Measurements from ENCODE around the gene MTARC2.
"Not testable (repeated sequence)": the region's sequence is repeated elsewhere in the genome, so short reads cannot be mapped to it uniquely, and the experiment has no call there.

The MTARC2 gene

DNA sequence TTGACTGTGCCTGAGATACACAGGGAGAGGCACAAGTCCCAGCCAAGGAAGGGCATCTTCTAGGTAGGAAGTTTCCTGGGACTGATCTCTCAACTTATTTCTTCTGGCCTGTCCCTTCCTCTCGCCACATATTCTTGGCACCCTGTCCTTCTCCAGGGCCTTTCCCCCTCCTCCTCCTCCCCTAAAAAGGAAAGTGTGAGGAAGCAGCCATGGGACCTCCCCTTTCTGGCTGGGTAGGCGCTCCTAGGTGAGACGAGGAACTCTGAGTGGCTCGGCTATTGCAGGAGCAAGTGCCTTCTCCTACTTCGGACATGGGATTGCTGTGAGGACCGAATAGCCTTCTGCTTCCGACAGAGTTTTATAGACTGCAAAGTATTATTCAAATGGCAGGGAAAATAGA is 15.5 kb upstream of the MTARC2 start:
- DNase-seq (ENCODE audit: low spot score), result no peak

DNA sequence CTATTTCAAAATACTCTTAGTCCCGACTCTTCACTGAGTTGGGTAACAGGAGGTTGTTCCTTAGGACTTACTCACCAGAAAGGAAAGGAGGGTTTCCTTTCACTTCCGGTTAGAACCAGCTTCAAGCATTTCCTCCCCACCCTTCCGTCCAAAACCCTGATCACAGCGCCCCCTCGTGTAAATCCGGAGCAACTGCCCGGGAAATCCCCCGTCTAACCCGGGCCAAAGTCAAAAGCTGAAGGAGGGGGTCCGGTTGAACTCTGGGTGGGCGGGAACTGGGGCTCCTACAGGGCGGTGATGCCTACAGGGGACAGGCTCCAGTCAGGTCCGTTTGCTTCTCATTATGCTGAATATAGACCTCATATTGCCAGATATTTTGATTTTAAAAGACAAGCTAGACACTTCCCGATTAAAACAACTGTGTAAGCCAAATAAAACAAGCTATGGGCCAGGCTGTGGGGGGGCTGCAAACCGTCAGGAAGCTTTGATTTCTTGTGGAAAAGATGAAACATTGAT is 15.0 kb upstream of the MTARC2 start:
- DNase-seq (ENCODE audit: low spot score), result peak; percentile 92

DNA sequence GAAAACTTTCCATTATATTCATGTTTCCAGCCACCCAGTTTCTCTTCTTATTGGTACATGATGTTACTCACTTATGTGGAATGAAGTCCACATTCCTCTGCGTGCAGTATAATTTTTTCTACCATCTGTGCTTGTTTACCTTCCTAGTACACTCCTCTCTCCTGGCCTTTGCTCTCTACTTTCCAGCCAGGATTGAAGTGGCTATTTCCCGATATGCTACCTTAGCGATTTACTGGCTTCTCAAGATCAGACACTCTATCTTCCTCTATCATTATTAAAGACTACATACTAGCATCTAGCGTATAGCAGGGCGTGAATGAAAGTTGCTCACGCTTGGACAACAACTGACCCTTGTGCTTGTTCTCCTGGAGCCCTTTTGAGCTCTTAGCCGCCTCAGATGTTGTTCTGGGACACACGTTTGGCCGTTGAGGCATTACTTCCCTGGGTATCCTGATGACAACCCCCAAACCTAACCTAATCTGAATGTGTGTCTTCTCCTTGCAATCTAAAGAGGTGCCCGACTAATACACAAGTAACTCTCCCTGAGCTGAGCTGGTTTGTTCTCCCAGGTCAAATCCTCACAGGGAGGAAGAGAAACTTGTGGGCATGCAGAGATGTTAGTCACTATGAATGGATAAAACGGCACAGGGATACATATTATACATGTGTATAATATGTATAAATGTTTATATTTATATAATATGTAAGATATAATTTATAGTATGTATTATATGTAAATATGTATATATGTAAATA is 13.4 kb upstream of the MTARC2 start:
- DNase-seq (ENCODE audit: low spot score), result no peak

DNA sequence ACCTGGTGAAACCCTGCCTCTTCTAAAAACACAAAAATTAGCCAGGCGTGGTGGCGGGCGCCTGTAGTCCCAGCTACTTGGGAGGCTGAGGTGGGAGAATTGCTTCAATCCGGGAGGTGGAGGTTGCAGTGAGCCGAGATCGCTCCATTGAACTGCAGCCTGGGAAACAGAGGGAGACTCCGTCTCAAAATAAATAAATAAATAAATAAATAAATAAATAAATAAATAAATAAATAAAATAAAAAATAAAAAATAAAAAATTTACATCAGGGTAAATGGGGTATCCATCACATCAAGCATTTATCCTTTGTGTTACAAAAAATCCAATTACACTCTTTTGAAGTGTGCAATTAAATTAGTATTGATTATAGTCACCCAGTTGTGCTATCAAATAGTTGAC is 11.8 kb upstream of the MTARC2 start:
- DNase-seq (ENCODE audit: low spot score), result not testable (repeated sequence)

DNA sequence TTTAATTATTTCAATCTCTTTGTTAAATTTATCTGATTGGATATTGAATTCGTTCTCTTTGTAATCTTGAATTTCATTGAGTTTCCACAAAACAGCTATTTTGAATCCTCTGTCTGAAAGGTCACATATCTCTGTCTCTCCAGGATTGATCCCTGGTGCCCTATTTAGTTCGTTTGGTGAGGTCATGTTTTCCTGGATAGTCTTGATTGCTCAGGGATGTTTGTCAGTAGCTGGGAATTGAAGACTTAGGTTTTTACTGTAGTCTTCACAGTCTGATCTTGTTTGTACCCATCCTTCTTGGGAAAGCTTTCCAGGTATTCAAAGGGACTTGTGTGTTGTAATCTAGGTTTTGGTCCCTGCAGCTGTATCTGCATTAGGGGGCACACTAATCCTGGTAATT is 6.8 kb upstream of the MTARC2 start:
- no peak for DNase-seq (ENCODE audit: low spot score)

DNA sequence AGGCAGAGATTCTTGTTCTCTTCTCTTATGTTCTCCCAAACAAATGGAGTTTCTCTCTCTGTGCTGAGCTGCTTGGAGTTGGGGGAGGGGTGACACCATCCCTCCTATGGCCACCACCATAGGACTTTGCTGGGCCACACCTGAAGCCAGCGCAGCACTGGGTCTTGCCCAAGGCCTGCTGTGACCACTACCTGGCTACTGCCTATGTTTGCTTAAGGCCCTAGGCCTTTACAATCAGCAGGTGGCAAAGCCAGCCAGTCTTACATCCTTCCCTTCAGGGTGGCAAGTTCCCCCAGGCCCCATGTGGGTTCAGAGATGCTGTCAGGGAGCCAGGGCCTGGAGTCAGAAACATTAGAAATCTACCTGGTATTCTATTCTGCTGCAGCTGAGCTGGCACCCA is 6.3 kb upstream of the MTARC2 start:
- no peak for DNase-seq (ENCODE audit: low spot score)

DNA sequence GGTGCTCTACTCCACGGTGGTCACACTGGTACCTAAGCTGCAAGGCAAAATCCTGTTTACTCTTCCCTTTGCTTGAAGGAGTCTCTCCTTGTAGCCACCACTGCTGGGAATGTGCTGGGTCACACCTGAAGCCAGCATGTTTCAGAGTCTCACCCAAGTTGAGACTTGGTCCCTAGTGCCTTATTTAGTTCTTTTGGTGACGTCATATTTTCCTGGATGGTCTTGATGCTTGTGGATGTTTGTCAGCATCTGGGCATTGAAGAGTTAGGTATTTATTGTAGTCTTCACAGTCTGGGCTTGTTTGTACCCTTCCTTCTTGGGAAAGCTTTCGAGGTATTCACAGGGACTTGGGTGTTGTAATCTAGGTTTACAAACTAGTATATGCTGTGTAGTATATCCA is 5.6 kb upstream of the MTARC2 start:
- DNase-seq (ENCODE audit: low spot score), result no peak

DNA sequence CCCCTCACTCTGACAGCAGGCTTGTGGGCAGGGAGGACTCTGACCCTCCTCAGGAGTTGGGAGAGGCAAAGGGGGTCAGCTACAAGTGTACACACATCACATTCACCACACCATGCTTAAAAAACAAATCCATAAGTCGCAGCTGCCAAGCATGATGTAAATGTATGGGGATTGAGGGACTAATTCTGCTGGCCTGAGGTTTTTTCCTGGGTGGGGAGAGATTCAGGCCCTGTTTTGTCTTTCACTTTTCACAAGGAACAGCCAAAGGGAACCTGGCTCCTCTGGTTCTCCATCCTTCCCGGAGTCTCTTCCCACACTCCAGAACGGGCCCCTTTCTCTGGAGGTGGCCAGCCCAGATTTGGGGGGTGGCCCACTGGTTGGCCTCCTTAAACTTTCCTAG is 1.3 kb upstream of the MTARC2 start:
- no peak for DNase-seq (ENCODE audit: low spot score)

DNA sequence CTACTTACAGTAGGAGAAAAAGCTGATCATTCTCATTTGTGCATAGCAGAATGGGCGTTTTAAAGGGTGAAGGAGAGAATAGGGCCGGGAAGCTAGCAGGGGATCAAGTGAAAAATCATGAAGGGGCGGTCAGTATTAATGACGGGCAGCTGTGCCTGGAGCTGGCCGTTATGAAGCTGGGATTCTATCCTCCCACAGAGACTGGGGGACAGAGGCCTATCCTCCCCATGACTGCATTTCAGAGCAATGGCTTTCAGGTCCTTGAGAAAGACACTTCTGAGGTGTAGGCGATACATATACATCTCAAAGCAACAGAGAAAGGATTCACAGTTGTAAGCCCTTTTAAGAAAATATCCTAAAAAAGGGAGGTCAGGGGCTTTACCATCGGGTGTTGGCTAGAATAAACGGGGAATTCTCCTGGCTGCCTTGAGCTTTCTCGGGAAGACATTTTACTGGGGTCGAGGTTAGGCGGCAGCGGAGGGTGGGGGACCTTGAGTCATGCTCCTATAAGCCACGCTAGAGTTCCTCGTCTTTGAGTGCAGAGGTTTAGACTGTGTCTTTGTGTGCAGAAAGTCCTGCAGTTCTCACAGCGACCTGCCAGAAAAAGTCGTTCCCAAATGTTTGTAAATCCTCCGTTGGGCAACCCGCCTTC is 559 bp upstream of the MTARC2 start:
- DNase-seq (ENCODE audit: low spot score), result no peak

DNA sequence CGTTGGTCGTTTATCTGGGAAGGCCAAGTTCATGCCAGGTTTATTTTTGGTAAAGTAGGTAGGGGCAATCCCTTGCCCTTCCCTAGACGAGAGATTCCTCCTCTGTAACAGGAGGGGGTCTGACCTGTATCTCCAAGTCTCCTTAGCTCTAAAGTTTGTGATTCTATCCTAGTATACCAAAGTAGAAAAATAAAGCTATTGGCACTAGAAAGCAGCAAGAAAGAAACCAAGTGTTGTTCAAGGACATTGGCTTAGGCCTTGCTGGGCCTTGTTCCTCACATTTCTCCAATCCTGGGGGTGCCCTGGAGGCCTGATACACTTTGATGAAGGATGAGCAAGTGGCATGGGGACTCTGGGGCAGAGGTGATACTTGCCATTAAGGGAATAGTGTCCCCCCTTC is 814 bp downstream of the MTARC2 start:
- DNase-seq (ENCODE audit: low spot score), result no peak

DNA sequence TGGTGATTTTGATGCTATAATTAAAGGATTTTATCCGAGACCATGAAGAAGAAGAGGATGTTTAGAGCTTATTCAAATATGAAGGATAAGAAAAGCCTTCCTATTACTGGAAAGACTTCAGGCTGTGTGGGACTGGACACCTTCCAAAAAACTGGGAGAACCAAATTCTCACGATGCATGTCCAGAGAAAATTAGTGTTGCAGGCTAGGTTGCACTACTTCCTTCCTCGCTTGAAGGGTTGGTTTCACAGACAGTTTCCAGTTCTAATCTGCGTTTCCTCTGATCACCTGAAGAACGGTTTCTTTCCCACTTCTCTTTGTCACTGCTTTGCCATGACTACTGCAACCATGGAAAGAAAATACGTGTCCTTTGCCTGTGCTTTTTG is 2.0 kb downstream of the MTARC2 start:
- no peak for DNase-seq (ENCODE audit: low spot score)

DNA sequence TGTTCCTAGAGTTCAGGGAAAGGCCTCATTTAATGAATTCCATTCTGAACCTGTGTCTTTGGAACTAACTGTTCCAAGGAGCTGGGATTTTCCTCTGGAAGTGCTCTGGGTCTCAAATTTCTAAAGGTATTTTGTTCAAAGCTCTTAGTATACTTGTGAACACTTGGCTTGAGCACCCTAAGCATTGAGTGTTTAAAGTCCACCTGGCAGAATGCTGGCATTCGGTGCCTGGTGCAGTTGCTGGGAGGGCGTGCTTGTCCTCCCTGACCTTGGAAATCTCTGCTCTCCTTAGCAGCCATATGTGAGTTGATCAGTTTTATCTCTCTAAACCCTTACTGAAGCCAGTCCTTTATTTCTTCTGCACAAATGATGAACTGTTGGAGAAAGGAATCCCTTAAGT is 3.0 kb downstream of the MTARC2 start:
- DNase-seq (ENCODE audit: low spot score), result no peak

DNA sequence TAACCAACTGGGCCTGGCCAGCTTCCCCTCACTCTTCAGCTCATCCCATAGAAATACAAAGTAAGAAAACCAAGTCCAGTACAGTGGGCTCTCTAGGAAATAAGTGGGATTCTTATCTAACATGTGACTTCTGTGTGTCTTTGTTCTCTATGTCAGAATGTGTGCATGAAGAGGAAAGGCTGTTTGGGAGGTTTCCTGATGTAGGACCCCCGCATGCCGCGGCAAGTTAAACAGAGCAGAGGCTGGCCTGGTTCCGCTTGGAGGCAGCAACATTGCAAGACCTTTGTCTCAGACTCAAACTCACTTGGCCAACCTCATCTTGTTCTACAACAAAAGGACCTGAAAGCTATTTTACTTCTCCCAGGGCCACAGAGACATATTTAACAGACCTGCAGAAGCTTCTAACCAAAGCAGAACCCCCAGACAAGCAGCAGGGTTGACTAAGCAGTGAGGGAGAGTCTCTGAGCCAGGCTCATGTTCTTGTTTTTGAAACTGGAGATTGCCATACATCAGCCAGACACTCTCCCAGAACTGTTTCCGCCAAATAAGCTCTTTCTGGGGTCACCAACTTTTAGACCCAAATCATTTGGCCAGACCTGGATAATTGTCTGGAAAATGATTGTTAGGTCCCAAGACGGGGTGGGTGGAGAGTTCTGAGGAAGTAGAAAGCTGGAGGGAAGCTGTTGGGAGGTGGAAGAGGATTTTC is 6.2 kb downstream of the MTARC2 start:
- DNase-seq (ENCODE audit: low spot score), result no peak

DNA sequence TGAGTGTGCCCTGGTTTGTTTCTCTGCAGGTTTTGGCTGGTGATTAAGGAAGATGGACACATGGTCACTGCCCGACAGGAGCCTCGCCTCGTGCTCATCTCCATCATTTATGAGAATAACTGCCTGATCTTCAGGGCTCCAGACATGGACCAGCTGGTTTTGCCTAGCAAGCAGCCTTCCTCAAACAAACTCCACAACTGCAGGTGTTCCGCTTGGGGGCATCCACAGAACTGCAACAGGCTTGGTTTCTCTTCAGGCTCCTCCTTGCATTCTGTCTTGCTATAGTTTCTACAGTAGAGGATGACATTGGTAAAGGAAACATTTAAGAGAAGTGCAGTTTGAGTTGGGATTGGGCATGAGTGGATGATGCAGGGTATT is 6.8 kb downstream of the MTARC2 start:
- no peak for DNase-seq (ENCODE audit: low spot score)

DNA sequence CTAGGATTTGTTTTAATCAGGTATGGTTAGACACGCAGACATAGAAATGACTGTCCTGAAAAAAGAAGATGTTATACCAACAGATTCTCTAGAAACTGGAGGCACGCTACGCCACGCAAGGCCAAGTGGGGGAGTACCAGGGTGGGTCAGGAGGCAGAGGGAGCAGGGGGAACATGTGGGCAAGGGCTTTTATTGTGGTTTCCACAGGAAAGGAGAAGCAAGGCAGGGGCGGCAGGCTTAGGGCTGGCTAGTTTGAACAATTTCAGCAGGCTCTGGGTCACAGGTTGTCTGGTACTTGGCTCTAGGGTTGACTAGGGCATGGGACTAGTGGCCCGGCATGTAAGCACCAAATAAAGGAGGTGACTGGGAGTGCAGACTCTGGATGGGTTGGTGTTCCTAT is 7.2 kb downstream of the MTARC2 start:
- DNase-seq (ENCODE audit: low spot score), result no peak

DNA sequence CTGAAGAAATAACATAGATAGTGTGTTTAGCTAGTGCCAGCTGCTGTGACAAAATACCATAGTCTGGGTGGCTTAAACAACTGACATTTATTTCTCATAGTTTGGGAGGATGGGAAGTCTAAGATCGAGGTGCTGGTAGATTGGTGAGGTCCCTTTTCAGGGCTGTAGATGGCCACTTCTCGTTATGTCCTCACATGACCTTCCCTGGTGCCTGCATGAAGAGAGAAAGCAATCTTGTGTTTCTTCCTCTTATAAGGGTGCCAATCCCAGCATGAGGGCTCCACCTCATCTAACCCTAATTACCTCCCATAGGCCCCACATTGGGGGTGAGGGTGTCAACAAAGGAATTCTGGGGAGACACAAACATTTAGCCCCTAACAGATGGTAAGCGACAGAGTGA is 9.3 kb downstream of the MTARC2 start:
- no peak for DNase-seq (ENCODE audit: low spot score)

DNA sequence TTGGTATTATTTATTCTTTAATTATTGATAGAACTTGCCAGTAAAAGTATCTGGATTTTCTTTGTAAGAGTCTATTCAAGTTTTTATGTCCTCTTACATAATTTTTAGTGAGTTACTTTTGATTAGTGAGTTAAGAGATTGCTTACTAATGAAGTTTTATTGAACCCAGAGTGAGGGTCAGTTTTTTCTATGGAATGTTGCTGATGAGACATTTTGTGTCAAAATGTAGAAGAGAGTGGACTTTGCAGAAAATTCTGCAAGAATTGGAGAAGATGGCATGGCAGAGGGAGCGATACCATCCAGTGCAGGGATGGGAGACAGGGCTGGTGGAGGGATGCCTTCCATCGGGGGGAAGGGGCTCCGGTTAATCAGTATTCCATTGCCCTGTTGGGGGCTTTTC is 11.0 kb downstream of the MTARC2 start:
- DNase-seq (ENCODE audit: low spot score), result no peak

DNA sequence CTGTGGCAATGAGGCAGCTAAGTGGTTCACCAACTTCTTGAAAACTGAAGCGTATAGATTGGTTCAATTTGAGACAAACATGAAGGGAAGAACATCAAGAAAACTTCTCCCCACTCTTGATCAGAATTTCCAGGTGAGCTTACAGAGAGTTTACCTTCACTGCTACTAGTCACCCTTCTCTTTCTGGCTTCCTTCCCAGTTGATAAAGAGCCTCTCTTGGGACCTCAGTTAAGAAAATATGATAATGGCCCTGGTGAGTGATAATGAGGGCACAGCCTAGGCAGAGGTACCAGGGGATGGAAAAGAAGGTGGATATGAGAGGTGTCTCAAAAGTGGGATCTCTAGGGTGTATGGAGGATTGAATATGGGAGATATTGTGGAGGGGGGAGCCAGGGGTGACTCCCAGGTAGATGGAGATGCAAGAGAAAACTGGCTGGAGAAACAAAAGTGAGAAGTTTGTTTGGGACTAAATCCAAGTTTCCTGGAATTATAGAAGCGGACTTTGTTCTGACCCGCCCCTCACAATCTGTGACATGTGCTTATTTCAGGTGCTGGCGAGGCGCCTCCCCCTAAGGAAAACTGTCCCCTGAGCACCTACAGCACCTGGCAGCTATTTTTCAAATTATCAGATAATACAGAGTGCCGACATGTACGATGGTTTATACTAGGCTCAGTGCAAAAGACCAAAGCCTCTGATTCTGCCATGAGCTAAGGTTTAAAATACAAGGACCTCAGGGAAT is 13.7 kb downstream of the MTARC2 start:
- no peak for DNase-seq (ENCODE audit: low spot score)

DNA sequence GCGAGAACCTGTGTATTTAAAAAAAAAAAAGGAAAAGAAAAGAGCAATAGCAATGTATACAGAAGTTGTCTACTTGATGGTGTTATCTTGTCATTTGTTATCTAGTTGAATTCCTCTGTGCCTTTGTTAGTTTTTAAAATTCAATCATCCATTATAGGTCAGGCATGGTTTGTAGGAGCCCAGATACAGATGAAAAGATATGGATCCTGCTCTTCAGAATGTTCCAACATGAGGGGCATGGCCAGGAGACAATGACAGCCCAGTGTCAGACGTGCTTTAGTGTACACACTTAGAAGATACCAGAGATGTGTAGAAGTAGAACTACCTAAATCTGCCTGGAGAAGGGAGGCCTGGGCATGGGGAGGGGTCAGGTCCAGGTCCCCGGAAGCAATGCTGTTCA is 16.6 kb downstream of the MTARC2 start:
- no peak for DNase-seq (ENCODE audit: low spot score)

DNA sequence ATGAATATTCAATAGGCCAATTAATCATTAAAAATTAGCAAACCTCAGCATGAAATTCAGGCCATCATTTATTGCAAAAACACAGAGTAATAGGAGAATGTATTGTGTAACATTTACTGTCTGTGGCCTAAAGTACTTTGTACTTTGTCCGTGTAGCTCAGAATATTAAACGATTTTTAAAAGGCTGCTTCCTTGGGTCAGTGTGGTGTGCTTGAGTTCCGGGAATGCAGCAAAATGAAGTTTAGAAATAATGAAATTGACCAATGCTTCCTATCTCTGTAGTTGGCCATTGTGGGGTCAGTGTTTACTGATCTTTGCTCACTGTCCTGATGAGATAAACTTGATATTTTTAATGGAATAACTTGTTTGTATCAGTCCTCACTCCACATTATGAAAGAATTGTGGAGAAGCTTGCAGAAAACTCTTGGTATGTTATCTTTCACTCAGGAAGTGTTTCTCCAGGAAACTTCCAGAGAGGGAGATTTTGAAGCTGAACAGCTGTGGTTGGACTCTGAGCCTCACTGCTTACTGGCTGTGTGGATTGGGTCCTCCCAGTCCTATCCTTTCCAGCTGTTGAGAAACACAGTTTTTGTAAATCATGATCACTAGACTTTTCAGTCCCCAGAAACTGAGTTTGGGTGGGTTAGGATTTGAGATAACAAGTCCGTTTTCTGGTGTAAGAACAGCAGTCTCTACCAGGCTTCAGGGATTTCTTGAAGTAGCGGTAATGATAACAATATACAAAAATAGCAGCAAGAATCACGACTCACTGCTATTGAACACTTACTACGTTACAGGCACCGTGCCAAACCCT is 19.4 kb downstream of the MTARC2 start:
- no peak for DNase-seq (ENCODE audit: low spot score)

DNA sequence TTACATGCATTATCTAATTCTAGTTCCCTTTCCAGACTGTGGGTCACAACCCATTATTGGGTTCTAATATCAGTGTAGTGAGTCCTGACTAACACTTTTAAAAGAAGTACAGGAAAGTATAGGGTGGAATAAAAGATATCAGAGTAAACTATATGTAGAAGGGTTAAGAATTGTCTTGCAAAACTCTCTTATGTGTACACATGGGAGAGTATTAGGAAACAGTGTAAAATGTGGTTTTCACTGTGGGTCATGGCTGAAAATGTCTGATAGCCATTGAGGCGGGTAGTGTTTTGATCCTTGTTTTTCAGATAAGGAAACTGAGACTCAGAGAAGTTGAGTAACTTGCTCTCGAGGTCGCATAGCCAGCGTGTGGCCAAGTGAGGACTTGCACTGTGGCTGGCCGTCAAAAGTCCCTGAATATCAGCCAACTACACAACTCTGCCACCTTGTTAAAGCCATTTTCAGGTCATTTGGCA is 20.0 kb downstream of the MTARC2 start:
- no peak for DNase-seq (ENCODE audit: low spot score)

DNA sequence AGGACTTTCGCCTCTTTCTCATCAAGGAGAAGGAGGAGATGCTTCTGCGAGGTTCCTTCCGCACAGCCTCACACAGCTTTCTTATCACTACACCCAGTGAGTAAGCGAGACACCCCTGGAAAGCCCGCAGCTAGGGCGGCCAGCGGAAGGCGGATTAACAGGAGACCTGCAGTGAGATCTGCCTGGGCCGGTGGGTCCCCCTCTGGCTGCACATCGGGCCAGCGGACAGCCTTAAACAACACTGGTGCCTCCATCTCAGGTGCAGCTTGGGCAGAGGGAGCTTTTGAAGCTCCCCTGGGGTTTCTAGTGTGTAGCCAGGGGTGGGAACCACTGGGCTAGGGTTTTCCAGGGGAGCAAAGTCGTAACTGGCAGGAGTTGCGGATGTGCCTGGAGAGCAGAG is 21.1 kb downstream of the MTARC2 start:
- no peak for DNase-seq (ENCODE audit: low spot score)

All from D341Med (cell line).